Urothelium cell line (cell line): ENCODE measurements around the gene KCNMA1.
A peak's percentile ranks its signal among the peaks of the same experiment; 100 is the strongest.

Source experiments
- DNase-seq: peaks from one replicate; pipeline ENCODE4 v3.0.0; 2011; ENCODE audit warnings: low spot score, mixed read lengths
- FAIRE-seq: peaks from 2 replicates; lab custom pipeline; 2011; peaks lifted over from hg19 to GRCh38; lab: Jason Lieb, UNC

Gene KCNMA1

GRCh38 chr10:77082601-77083252, 554.9 kb downstream of the KCNMA1 start:
- FAIRE-seq (no peak), DNase-seq (no peak)

- no peak for FAIRE-seq
- no peak for DNase-seq
Measured at GRCh38 chr10:77081481-77081891, 556.1 kb downstream of the KCNMA1 start.

- FAIRE-seq = no peak
- no peak for DNase-seq
Measured at GRCh38 chr10:77080361-77081027, 557.1 kb downstream of the KCNMA1 start.

GRCh38 chr10:77079592-77080300, 557.9 kb downstream of the KCNMA1 start:
- DNase-seq = no peak
- peak; percentile 42 for FAIRE-seq

- peak; percentile 50 for FAIRE-seq
- no peak for DNase-seq
Measured at GRCh38 chr10:77077316-77077945, 560.2 kb downstream of the KCNMA1 start.

- DNase-seq (no peak), FAIRE-seq (no peak)
Measured at GRCh38 chr10:77075926-77076325, 561.7 kb downstream of the KCNMA1 start.

- DNase-seq (no peak), FAIRE-seq (no peak)
Measured at GRCh38 chr10:77074104-77074624, 563.4 kb downstream of the KCNMA1 start.

- DNase-seq (no peak), FAIRE-seq (no peak)
Measured at GRCh38 chr10:77073663-77073960, 564.0 kb downstream of the KCNMA1 start.

- peak; percentile 42 for FAIRE-seq
- DNase-seq = no peak
Measured at GRCh38 chr10:77072836-77073662, 564.6 kb downstream of the KCNMA1 start.

GRCh38 chr10:77072361-77072835, 565.2 kb downstream of the KCNMA1 start:
- FAIRE-seq = no peak
- no peak for DNase-seq

GRCh38 chr10:77071956-77072355, 565.7 kb downstream of the KCNMA1 start:
- no peak for FAIRE-seq
- no peak for DNase-seq

GRCh38 chr10:77071001-77071511, 566.6 kb downstream of the KCNMA1 start:
- FAIRE-seq (no peak), DNase-seq (no peak)

GRCh38 chr10:77070346-77070745, 567.3 kb downstream of the KCNMA1 start:
- FAIRE-seq (no peak), DNase-seq (no peak)

- FAIRE-seq = no peak
- DNase-seq = no peak
Measured at GRCh38 chr10:77068969-77069368, 568.6 kb downstream of the KCNMA1 start.

GRCh38 chr10:77068272-77068671, 569.3 kb downstream of the KCNMA1 start:
- DNase-seq (no peak), FAIRE-seq (no peak)

- DNase-seq = no peak
- FAIRE-seq = no peak
Measured at GRCh38 chr10:77062381-77062780, 575.2 kb downstream of the KCNMA1 start.

- FAIRE-seq = no peak
- DNase-seq = no peak
Measured at GRCh38 chr10:77060913-77061312, 576.7 kb downstream of the KCNMA1 start.

- DNase-seq (no peak), FAIRE-seq (no peak)
Measured at GRCh38 chr10:77056650-77057049, 581.0 kb downstream of the KCNMA1 start.

GRCh38 chr10:77052593-77052992, 585.0 kb downstream of the KCNMA1 start:
- FAIRE-seq (no peak), DNase-seq (no peak)

- no peak for DNase-seq
- no peak for FAIRE-seq
Measured at GRCh38 chr10:77051837-77052236, 585.8 kb downstream of the KCNMA1 start.
